Natural killer cell (primary cell): ENCODE results near the gene STOML1. TPM values are rescaled to one million over a fixed set of nuclear protein-coding genes. Genes with fewer than 3 reads are reported as not detected.
A peak's percentile ranks its signal among the peaks of the same experiment; 100 is the strongest.

Experiments used
- ATAC-seq, 3 donors: fragments of 150-1000 bp in 2 of 3; fragments of 200-7000 bp in 1 of 3; cut with Tn5 transposase; 1 replicate in 1 of 3; 2 replicates in 2 of 3; pipeline ENCODE4 v1.10.0; 2021; ENCODE audit warnings: mild to moderate bottlenecking in 2 of 3, moderate library complexity in 2 of 3
- DNase-seq, 2 donors: peaks; one replicate each; pipeline versions ENCODE4 v3.0.0 to v3.0.0-alpha.2; 2013 to 2021; ENCODE audit warnings: mixed read lengths in 1 of 2
- H3K27ac ChIP-seq: one replicate; pipeline ENCODE4 v1.5.1; 2013; ENCODE audit warnings: mild to moderate bottlenecking, low read length
- H3K27me3 ChIP-seq: one replicate; pipeline ENCODE4 v1.6.1; 2013; ENCODE audit warnings: low read length; ENCODE audit not compliant: control insufficient read depth, insufficient read depth
- H3K36me3 ChIP-seq: one replicate; pipeline ENCODE4 v1.6.1; 2013; ENCODE audit warnings: low read length; ENCODE audit not compliant: control insufficient read depth, insufficient read depth
- H3K4me1 ChIP-seq: one replicate; pipeline ENCODE4 v1.6.1; 2013; ENCODE audit warnings: low read length; ENCODE audit not compliant: control insufficient read depth, insufficient read depth
- H3K4me3 ChIP-seq: one replicate; pipeline ENCODE4 v1.5.1; 2013; ENCODE audit warnings: low read length
- H3K9me3 ChIP-seq: one replicate; pipeline ENCODE4 v1.6.1; 2013; ENCODE audit warnings: low read length; ENCODE audit not compliant: control insufficient read depth, insufficient read depth
- H3K27ac Mint-ChIP-seq, 2 donors: one replicate each; pipeline ENCODE4 v1.8.0; 2022; ENCODE audit warnings: mild to moderate bottlenecking in 2 of 2, mixed read lengths in 2 of 2, moderate library complexity in 1 of 2
- H3K27me3 Mint-ChIP-seq, 2 donors: one replicate each; pipeline ENCODE4 v1.8.0; 2022; ENCODE audit warnings: low read depth in 2 of 2, mixed read lengths in 2 of 2
- H3K36me3 Mint-ChIP-seq: one replicate; pipeline ENCODE4 v1.8.0; 2022; ENCODE audit warnings: mixed read lengths
- H3K4me1 Mint-ChIP-seq, 2 donors: one replicate each; pipeline ENCODE4 v1.8.0; 2022; ENCODE audit warnings: mixed read lengths in 2 of 2
- H3K4me3 Mint-ChIP-seq: one replicate; pipeline ENCODE4 v1.8.0; 2022; ENCODE audit warnings: mild to moderate bottlenecking, moderate library complexity, mixed read lengths
- H3K9me3 Mint-ChIP-seq, 2 donors: one replicate each; pipeline ENCODE4 v1.8.0; 2022; ENCODE audit warnings: mixed read lengths in 2 of 2
- CTCF ChIP-seq: fragments of 200-600 bp; IDR thresholded peaks from one replicate; pipeline ENCODE4 v1.8.0; 2022; ENCODE audit warnings: antibody characterized with exemption
- WGBS: methylation state at CpG from one replicate; pipeline ENCODE4 v1.1.7; 2013; ENCODE audit warnings: missing lambda C conversion rate; ENCODE audit not compliant: insufficient coverage; 5-methylcytosine and 5-hydroxymethylcytosine counted together
- intact Hi-C: fragments of 100-400 bp; cut with micrococcal nuclease; formaldehyde crosslinking; loops from one replicate; pipeline ENCODE4 v1.14.2; 2022
- total RNA-seq, 4 donors: library from RNA; stranded (reverse); fragments of 120-200 nt in 1 of 4; gene quantifications; one replicate each; pipeline versions ENCODE4 v1.2.3 to v1.2.4, GENCODE V29; 2013 to 2022

The STOML1 gene
- total RNA-seq, 3 donors from 2014 or later (not counting 1 experiment from before 2014, with no cell fraction given) = 5.6 to 8.2 (median 7.0) TPM

GRCh38 chr15:74039656-74040010, 47.5 kb upstream of the STOML1 start:
- no peak overlapping the region for H3K27ac ChIP-seq
- H3K4me1 ChIP-seq = no peaks in the 10 kb centered on the region
- no peak for TF ChIP-seq CTCF
- 95% methylated on average over 5 of the region's 5 CpGs for WGBS
- no peaks in the 10 kb centered on the region for H3K9me3 Mint-ChIP-seq
- H3K4me3 Mint-ChIP-seq = no peak overlapping the region
- H3K9me3 ChIP-seq = no peaks in the 10 kb centered on the region
- peaks cover 44% of the 10 kb centered on the region for H3K36me3 ChIP-seq
- no peaks in the 10 kb centered on the region for H3K36me3 Mint-ChIP-seq
- intact Hi-C loops = no loop called here
- no peak for DNase-seq
- H3K4me3 ChIP-seq = no peak overlapping the region
- no peak overlapping the region for H3K27ac Mint-ChIP-seq
- no peak for ATAC-seq
- H3K27me3 ChIP-seq = no peaks in the 10 kb centered on the region
- no peaks in the 10 kb centered on the region for H3K27me3 Mint-ChIP-seq
- peaks cover 0 to 7% of the 10 kb centered on the region in 2 donors for H3K4me1 Mint-ChIP-seq

- no peaks in the 10 kb centered on the region for H3K9me3 ChIP-seq
- H3K4me1 ChIP-seq = no peaks in the 10 kb centered on the region
- Mint-ChIP-seq H3K27ac (peak overlapping the region; percentile 9 to 51), H3K4me3 (no peak overlapping the region), H3K36me3 (no peaks in the 10 kb centered on the region), H3K4me1 (peaks cover 0 to 7% of the 10 kb centered on the region in 2 donors), H3K9me3 (no peaks in the 10 kb centered on the region), H3K27me3 (no peaks in the 10 kb centered on the region)
- H3K4me3 ChIP-seq = no peak overlapping the region
- WGBS = 88% methylated on average over 9 of the region's 9 CpGs
- peaks cover 47% of the 10 kb centered on the region for H3K36me3 ChIP-seq
- ATAC-seq (no peak), DNase-seq (no peak)
- H3K27me3 ChIP-seq = no peaks in the 10 kb centered on the region
- no peak for TF ChIP-seq CTCF
- no peak overlapping the region for H3K27ac ChIP-seq
- intact Hi-C loops = no loop called here
Observed at GRCh38 chr15:74038707-74039655, 46.9 kb upstream of the STOML1 start.

GRCh38 chr15:74037171-74038117, 45.3 kb upstream of the STOML1 start:
- Histone ChIP-seq H3K36me3 (peaks cover 55% of the 10 kb centered on the region), H3K4me3 (no peak overlapping the region), H3K9me3 (no peaks in the 10 kb centered on the region), H3K27me3 (no peaks in the 10 kb centered on the region), H3K27ac (no peak overlapping the region), H3K4me1 (no peaks in the 10 kb centered on the region)
- DNase-seq (no peak), ATAC-seq (no peak)
- intact Hi-C loops = no loop called here
- Mint-ChIP-seq H3K27ac (peak overlapping the region in 1 of 2 donors; percentile 23), H3K4me1 (peaks cover 0 to 7% of the 10 kb centered on the region in 2 donors), H3K4me3 (no peak overlapping the region), H3K36me3 (no peaks in the 10 kb centered on the region), H3K9me3 (no peaks in the 10 kb centered on the region), H3K27me3 (no peaks in the 10 kb centered on the region)
- TF ChIP-seq CTCF = no peak
- WGBS = 96% methylated on average over 21 of the region's 21 CpGs
